Keratinocyte (primary cell): Measurements from ENCODE around the gene CHMP2A. TPM values are rescaled to one million over a fixed set of nuclear protein-coding genes. Genes with fewer than 3 reads are reported as not detected.

Source experiments
- DNase-seq: peaks from one replicate; pipeline ENCODE4 v3.0.0-alpha.2; 2011; ENCODE audit warnings: low read depth, missing footprints, low spot score
- FAIRE-seq: peaks from 2 replicates; lab custom pipeline; 2011; peaks lifted over from hg19 to GRCh38; lab: Jason Lieb, UNC
- H2AFZ ChIP-seq: 2 replicates; pipeline ENCODE4 v1.6.0; 2012; ENCODE audit warnings: low read length, control low read depth, inconsistent platforms; ENCODE audit not compliant: control insufficient read depth
- H3K27ac ChIP-seq: 2 replicates; pipeline ENCODE4 v1.5.1; 2011; ENCODE audit warnings: low read length; ENCODE audit not compliant: control insufficient read depth, insufficient read depth
- H3K27me3 ChIP-seq: 3 replicates; pipeline ENCODE4 v1.6.0; 2011; ENCODE audit warnings: low read length; ENCODE audit not compliant: control insufficient read depth, insufficient read depth; ENCODE audit errors: extremely low read depth
- H3K36me3 ChIP-seq, 2 experiments: 2 replicates in 1 of 2; 3 replicates in 1 of 2; pipeline ENCODE4 v1.5.1; 2011; ENCODE audit warnings: low read length in 2 of 2, mild to moderate bottlenecking in 1 of 2; ENCODE audit not compliant: control insufficient read depth in 2 of 2, insufficient read depth in 2 of 2; ENCODE audit errors: extremely low read depth in 1 of 2
- H3K4me1 ChIP-seq: 3 replicates; pipeline ENCODE4 v1.5.1; 2011; ENCODE audit warnings: low read length; ENCODE audit not compliant: control insufficient read depth, insufficient read depth; ENCODE audit errors: extremely low read depth
- H3K4me2 ChIP-seq: 3 replicates; pipeline ENCODE4 v1.6.0; 2011; ENCODE audit warnings: low read depth, low read length; ENCODE audit not compliant: control insufficient read depth, insufficient read depth; ENCODE audit errors: extremely low read depth
- H3K4me3 ChIP-seq, 3 experiments: fragments of 200-600 bp in 1 of 3; sonication (generic) in 1 of 3; 2 replicates in 2 of 3; 3 replicates in 1 of 3; pipeline ENCODE4 v1.5.1; 2011 to 2016; ENCODE audit warnings: low read length in 3 of 3, mild to moderate bottlenecking in 3 of 3, control low read depth in 2 of 3, inconsistent platforms in 1 of 3, low read depth in 1 of 3, mixed read lengths in 1 of 3, mixed run types in 1 of 3, moderate library complexity in 1 of 3; ENCODE audit not compliant: control insufficient read depth in 2 of 3, insufficient read depth in 2 of 3; ENCODE audit errors: extremely low read depth in 1 of 3
- H3K79me2 ChIP-seq: 2 replicates; pipeline ENCODE4 v1.6.0; 2012; ENCODE audit warnings: low read length; ENCODE audit not compliant: control insufficient read depth, insufficient read depth
- H3K9ac ChIP-seq: 3 replicates; pipeline ENCODE4 v1.6.0; 2011; ENCODE audit warnings: low read length; ENCODE audit not compliant: control insufficient read depth, insufficient read depth; ENCODE audit errors: extremely low read depth
- H3K9me1 ChIP-seq: 3 replicates; pipeline ENCODE4 v1.6.0; 2011; ENCODE audit warnings: low read length; ENCODE audit not compliant: control insufficient read depth, insufficient read depth; ENCODE audit errors: extremely low read depth
- H3K9me3 ChIP-seq: 2 replicates; pipeline ENCODE4 v1.5.1; 2012; ENCODE audit warnings: low read depth, low read length; ENCODE audit not compliant: control insufficient read depth
- H4K20me1 ChIP-seq: 3 replicates; pipeline ENCODE4 v1.6.0; 2011; ENCODE audit warnings: low read length; ENCODE audit not compliant: control insufficient read depth, insufficient read depth; ENCODE audit errors: extremely low read depth
- EZH2 ChIP-seq: IDR thresholded peaks from one replicate; pipeline ENCODE4 v1.6.1; 2012; ENCODE audit warnings: inconsistent platforms, mild to moderate bottlenecking, low read length, moderate library complexity
- dilution Hi-C: fragments of 300-500 bp; cut with MboI; formaldehyde crosslinking; loops from one replicate; pipeline ENCODE4 v1.7.0; 2020; ENCODE audit warnings: low sequenced_read_pairs; ENCODE audit not compliant: extremely low pct_ligation_motif_present
- polyA plus RNA-seq, 5 experiments: library from polyadenylated mRNA; depleted of rRNA in 3 of 5; stranded (reverse) in 3 of 5; stranded (forward) in 1 of 5; unstranded in 1 of 5; fragments of >200 nt; gene quantifications; 1 replicate in 1 of 5; 2 replicates in 3 of 5; 3 replicates in 1 of 5; pipeline versions ENCODE4 v1.2.1 to v1.2.3, GENCODE V29; 2011 to 2012; ENCODE audit warnings: missing spikeins in 2 of 5, low read depth in 1 of 5, low replicate concordance in 1 of 5
- TF ChIP-seq, protein P1 (sequence below), 3 experiments: IDR thresholded peaks in 1 of 3; conservative IDR thresholded peaks in 1 of 3; optimal IDR thresholded peaks in 1 of 3; 2 replicates in 2 of 3; 3 replicates in 1 of 3; pipeline versions ENCODE3 to v1.5.1; 2011; ENCODE audit warnings: low read length in 3 of 3, mild to moderate bottlenecking in 3 of 3, moderate library complexity in 2 of 3, control low read depth in 1 of 3, inconsistent platforms in 1 of 3; ENCODE audit not compliant: insufficient read depth in 2 of 3; ENCODE audit errors: extremely low read depth in 1 of 3

Gene CHMP2A
- polyA plus RNA-seq, 1 donor (not counting 4 experiments of a cell fraction or from before 2014, with no cell fraction given) = 115 TPM

DNA sequence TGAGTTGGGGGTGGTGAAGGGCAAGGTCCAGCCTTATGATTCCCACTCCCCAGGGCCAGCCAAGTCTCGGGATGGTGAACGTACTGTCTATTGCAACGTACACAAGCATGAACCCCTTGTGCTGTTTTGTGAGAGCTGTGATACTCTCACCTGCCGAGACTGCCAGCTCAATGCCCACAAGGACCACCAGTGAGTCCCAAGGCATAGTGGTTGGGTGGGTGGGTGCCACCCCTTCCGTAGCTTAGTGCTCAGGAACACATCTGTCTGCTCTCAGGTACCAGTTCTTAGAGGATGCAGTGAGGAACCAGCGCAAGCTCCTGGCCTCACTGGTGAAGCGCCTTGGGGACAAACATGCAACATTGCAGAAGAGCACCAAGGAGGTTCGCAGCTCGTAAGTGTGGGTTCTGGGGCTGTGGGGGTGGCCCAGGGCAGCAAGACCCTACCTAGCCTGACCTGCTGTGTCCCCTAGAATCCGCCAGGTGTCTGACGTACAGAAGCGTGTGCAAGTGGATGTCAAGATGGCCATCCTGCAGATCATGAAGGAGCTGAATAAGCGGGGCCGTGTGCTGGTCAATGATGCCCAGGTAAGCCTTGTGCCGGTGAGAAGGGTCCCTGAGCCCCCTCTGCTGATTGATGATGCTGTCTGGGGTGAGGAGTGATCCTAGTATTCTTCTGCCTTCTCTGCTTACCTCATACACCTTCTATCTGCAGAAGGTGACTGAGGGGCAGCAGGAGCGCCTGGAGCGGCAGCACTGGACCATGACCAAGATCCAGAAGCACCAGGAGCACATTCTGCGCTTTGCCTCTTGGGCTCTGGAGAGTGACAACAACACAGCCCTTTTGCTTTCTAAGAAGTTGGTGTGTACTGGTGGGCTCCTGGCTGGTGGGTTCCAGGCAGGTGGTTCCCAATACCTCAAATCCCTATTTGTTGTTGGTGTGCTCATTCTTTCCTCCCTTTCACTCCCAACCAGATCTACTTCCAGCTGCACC is 7.3 kb downstream of the CHMP2A start:
- H4K20me1 ChIP-seq = peaks cover 51% of the 10 kb centered on the region

GRCh38 chr19:58546019-58546530 is 8.8 kb downstream of the CHMP2A start:
- FAIRE-seq (no peak), DNase-seq (no peak)
- Histone ChIP-seq H2AFZ (no peak overlapping the region), H3K79me2 (peaks cover 62% of the 10 kb centered on the region), H3K36me3 (peaks cover 40 to 54% of the 10 kb centered on the region in 2 experiments), H4K20me1 (peaks cover 49% of the 10 kb centered on the region), H3K4me3 (peak overlapping the region; percentile 65 to 93 (median 83)), H3K4me2 (peak overlapping the region; percentile 97), H3K27me3 (no peaks in the 10 kb centered on the region), H3K9me1 (peaks cover 9% of the 10 kb centered on the region), H3K27ac (peak overlapping the region; percentile 89), H3K9me3 (no peaks in the 10 kb centered on the region), H3K4me1 (peaks cover 16% of the 10 kb centered on the region), H3K9ac (peak overlapping the region; percentile 89)
- TF ChIP-seq EZH2 = no peak
- TF ChIP-seq, protein P1, sequence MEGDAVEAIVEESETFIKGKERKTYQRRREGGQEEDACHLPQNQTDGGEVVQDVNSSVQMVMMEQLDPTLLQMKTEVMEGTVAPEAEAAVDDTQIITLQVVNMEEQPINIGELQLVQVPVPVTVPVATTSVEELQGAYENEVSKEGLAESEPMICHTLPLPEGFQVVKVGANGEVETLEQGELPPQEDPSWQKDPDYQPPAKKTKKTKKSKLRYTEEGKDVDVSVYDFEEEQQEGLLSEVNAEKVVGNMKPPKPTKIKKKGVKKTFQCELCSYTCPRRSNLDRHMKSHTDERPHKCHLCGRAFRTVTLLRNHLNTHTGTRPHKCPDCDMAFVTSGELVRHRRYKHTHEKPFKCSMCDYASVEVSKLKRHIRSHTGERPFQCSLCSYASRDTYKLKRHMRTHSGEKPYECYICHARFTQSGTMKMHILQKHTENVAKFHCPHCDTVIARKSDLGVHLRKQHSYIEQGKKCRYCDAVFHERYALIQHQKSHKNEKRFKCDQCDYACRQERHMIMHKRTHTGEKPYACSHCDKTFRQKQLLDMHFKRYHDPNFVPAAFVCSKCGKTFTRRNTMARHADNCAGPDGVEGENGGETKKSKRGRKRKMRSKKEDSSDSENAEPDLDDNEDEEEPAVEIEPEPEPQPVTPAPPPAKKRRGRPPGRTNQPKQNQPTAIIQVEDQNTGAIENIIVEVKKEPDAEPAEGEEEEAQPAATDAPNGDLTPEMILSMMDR (optimal IDR thresholded peaks at IDR 0.05 in 1 of 3, IDR thresholded peaks at IDR 0.05 in 1 of 3, conservative IDR thresholded peaks at IDR 0.05 in 1 of 3; ENCODE audit: extremely low read depth in 1 of 3, insufficient read depth in 2 of 3, low read length in 3 of 3) = no peak
- dilution Hi-C loops = no loop called here

More for the DNA sequence above, 7.3 kb downstream of the CHMP2A start:
- no peak overlapping the region for H3K9ac ChIP-seq
- no peak overlapping the region for H3K4me3 ChIP-seq
- dilution Hi-C loops = no loop called here
- peaks cover 48 to 64% of the 10 kb centered on the region in 2 experiments for H3K36me3 ChIP-seq
- peaks cover 9% of the 10 kb centered on the region for H3K9me1 ChIP-seq
- H3K79me2 ChIP-seq = peaks cover 63% of the 10 kb centered on the region
- H3K4me2 ChIP-seq = no peak overlapping the region
- DNase-seq = no peak
- no peak overlapping the region for H2AFZ ChIP-seq
- H3K4me1 ChIP-seq = peaks cover 16% of the 10 kb centered on the region
- H3K27me3 ChIP-seq = no peaks in the 10 kb centered on the region
- TF ChIP-seq EZH2 = no peak
- H3K27ac ChIP-seq = no peak overlapping the region
- FAIRE-seq = no peak
- H3K9me3 ChIP-seq = no peaks in the 10 kb centered on the region
